Large intestine (tissue), 3 donors: ENCODE data around the gene PTRH1. TPM values are rescaled to one million over a fixed set of nuclear protein-coding genes. Genes with fewer than 3 reads are reported as not detected.

Experiments used
- DNase-seq, 2 donors: peaks; one replicate each; pipeline versions ENCODE4 v3.0.0 to v3.0.0-alpha.2; 2013
- H3K27ac ChIP-seq: one replicate; pipeline ENCODE4 v1.5.1; 2013; ENCODE audit warnings: low read length
- H3K27me3 ChIP-seq: 2 replicates; pipeline ENCODE4 v1.6.1; 2013; ENCODE audit warnings: low read length; ENCODE audit not compliant: control insufficient read depth, insufficient read depth
- H3K36me3 ChIP-seq: 2 replicates; pipeline ENCODE4 v1.6.1; 2013; ENCODE audit warnings: low read length; ENCODE audit not compliant: control insufficient read depth, insufficient read depth
- H3K4me1 ChIP-seq: one replicate; pipeline ENCODE4 v1.6.1; 2013; ENCODE audit warnings: low read length; ENCODE audit not compliant: control insufficient read depth, insufficient read depth
- H3K4me3 ChIP-seq: one replicate; pipeline ENCODE4 v1.5.1; 2013; ENCODE audit warnings: low read length
- H3K9me3 ChIP-seq: one replicate; pipeline ENCODE4 v1.6.1; 2013; ENCODE audit warnings: mild to moderate bottlenecking, low read depth, low read length, moderate library complexity; ENCODE audit not compliant: control insufficient read depth
- WGBS: methylation state at CpG from one replicate; pipeline ENCODE4 v1.1.5; 2013; ENCODE audit warnings: low lambda C conversion rate; ENCODE audit not compliant: insufficient coverage; 5-methylcytosine and 5-hydroxymethylcytosine counted together
- polyA plus RNA-seq: library from polyadenylated mRNA; unstranded; fragments of 120-200 nt; gene quantifications from one replicate; pipeline ENCODE4 v1.2.1, GENCODE V29; 2013

The PTRH1 gene
- polyA plus RNA-seq, 1 donor = 9.3 TPM

- Histone ChIP-seq H3K9me3 (no peaks in the 10 kb centered on the region), H3K27me3 (no peaks in the 10 kb centered on the region), H3K4me3 (no peak overlapping the region), H3K36me3 (peaks cover 20% of the 10 kb centered on the region), H3K4me1 (peaks cover 7% of the 10 kb centered on the region), H3K27ac (no peak overlapping the region)
- WGBS = no CpG with 5 or more reads among the region's 16 CpGs
- no peak for DNase-seq
Observed at GRCh38 chr9:127731938-127732337, 16.5 kb upstream of the PTRH1 start.

- WGBS = no CpG with 5 or more reads among the region's 9 CpGs
Observed at GRCh38 chr9:127730799-127731410, 15.4 kb upstream of the PTRH1 start.

GRCh38 chr9:127730262-127730661 lies 14.8 kb upstream of the PTRH1 start:
- no peak overlapping the region for H3K27ac ChIP-seq
- H3K4me1 ChIP-seq = peaks cover 7% of the 10 kb centered on the region
- no peak overlapping the region for H3K4me3 ChIP-seq
- no peaks in the 10 kb centered on the region for H3K9me3 ChIP-seq
- no CpG with 5 or more reads among the region's 9 CpGs for WGBS
- peaks cover 20% of the 10 kb centered on the region for H3K36me3 ChIP-seq
- no peaks in the 10 kb centered on the region for H3K27me3 ChIP-seq
- no peak for DNase-seq

More at GRCh38 chr9:127730799-127731410, 15.4 kb upstream of the PTRH1 start:
- Histone ChIP-seq H3K36me3 (peaks cover 20% of the 10 kb centered on the region), H3K4me3 (no peak overlapping the region), H3K9me3 (no peaks in the 10 kb centered on the region), H3K27ac (no peak overlapping the region), H3K4me1 (peaks cover 7% of the 10 kb centered on the region), H3K27me3 (no peaks in the 10 kb centered on the region)
- no peak for DNase-seq

- H3K4me3 ChIP-seq = no peak overlapping the region
- no peak overlapping the region for H3K27ac ChIP-seq
- no peaks in the 10 kb centered on the region for H3K27me3 ChIP-seq
- no CpG with 5 or more reads among the region's 18 CpGs for WGBS
- peaks cover 7% of the 10 kb centered on the region for H3K4me1 ChIP-seq
- DNase-seq = no peak
- H3K36me3 ChIP-seq = peaks cover 20% of the 10 kb centered on the region
- peaks cover under 1% of the 10 kb centered on the region for H3K9me3 ChIP-seq
Observed at GRCh38 chr9:127729522-127730256, 14.2 kb upstream of the PTRH1 start.

GRCh38 chr9:127728808-127729207 lies 13.3 kb upstream of the PTRH1 start:
- H3K4me3 ChIP-seq = no peak overlapping the region
- no peak overlapping the region for H3K27ac ChIP-seq
- H3K4me1 ChIP-seq = no peaks in the 10 kb centered on the region
- H3K27me3 ChIP-seq = no peaks in the 10 kb centered on the region
- H3K36me3 ChIP-seq = peaks cover 20% of the 10 kb centered on the region
- DNase-seq = no peak
- WGBS = no CpG with 5 or more reads among the region's 8 CpGs
- H3K9me3 ChIP-seq = peaks cover 3% of the 10 kb centered on the region

- H3K9me3 ChIP-seq = peaks cover 3% of the 10 kb centered on the region
Observed at GRCh38 chr9:127726871-127727270, 11.4 kb upstream of the PTRH1 start.

GRCh38 chr9:127724012-127724411 lies 8.5 kb upstream of the PTRH1 start:
- Histone ChIP-seq H3K4me3 (no peak overlapping the region), H3K9me3 (peaks cover 3% of the 10 kb centered on the region), H3K36me3 (no peaks in the 10 kb centered on the region), H3K27me3 (no peaks in the 10 kb centered on the region), H3K4me1 (no peaks in the 10 kb centered on the region), H3K27ac (no peak overlapping the region)
- DNase-seq = no peak
- no CpG with 5 or more reads among the region's 23 CpGs for WGBS

More at GRCh38 chr9:127726871-127727270, 11.4 kb upstream of the PTRH1 start:
- no peaks in the 10 kb centered on the region for H3K27me3 ChIP-seq
- H3K4me1 ChIP-seq = no peaks in the 10 kb centered on the region
- peaks cover 6% of the 10 kb centered on the region for H3K36me3 ChIP-seq
- no peak overlapping the region for H3K27ac ChIP-seq
- no peak overlapping the region for H3K4me3 ChIP-seq
- WGBS = no CpG with 5 or more reads among the region's 8 CpGs
- no peak for DNase-seq

GRCh38 chr9:127723444-127723843 lies 8.0 kb upstream of the PTRH1 start:
- Histone ChIP-seq H3K4me3 (no peak overlapping the region), H3K27me3 (no peaks in the 10 kb centered on the region), H3K4me1 (no peaks in the 10 kb centered on the region), H3K36me3 (no peaks in the 10 kb centered on the region), H3K27ac (no peak overlapping the region), H3K9me3 (peaks cover 3% of the 10 kb centered on the region)
- no CpG with 5 or more reads among the region's 5 CpGs for WGBS
- DNase-seq = no peak

- Histone ChIP-seq H3K36me3 (no peaks in the 10 kb centered on the region), H3K4me3 (no peak overlapping the region), H3K4me1 (no peaks in the 10 kb centered on the region), H3K9me3 (peaks cover 3% of the 10 kb centered on the region), H3K27ac (no peak overlapping the region), H3K27me3 (no peaks in the 10 kb centered on the region)
- no CpG with 5 or more reads among the region's 13 CpGs for WGBS
- DNase-seq = no peak
Observed at GRCh38 chr9:127723013-127723412, 7.5 kb upstream of the PTRH1 start.

- Histone ChIP-seq H3K4me1 (no peaks in the 10 kb centered on the region), H3K9me3 (peaks cover 3% of the 10 kb centered on the region), H3K36me3 (no peaks in the 10 kb centered on the region), H3K27ac (no peak overlapping the region), H3K27me3 (no peaks in the 10 kb centered on the region), H3K4me3 (no peak overlapping the region)
- WGBS = no CpG with 5 or more reads among the region's 12 CpGs
- DNase-seq = no peak
Observed at GRCh38 chr9:127722055-127722745, 6.7 kb upstream of the PTRH1 start.
